ENCODE data around the gene CDC6.

CDC6 gene

DNA sequence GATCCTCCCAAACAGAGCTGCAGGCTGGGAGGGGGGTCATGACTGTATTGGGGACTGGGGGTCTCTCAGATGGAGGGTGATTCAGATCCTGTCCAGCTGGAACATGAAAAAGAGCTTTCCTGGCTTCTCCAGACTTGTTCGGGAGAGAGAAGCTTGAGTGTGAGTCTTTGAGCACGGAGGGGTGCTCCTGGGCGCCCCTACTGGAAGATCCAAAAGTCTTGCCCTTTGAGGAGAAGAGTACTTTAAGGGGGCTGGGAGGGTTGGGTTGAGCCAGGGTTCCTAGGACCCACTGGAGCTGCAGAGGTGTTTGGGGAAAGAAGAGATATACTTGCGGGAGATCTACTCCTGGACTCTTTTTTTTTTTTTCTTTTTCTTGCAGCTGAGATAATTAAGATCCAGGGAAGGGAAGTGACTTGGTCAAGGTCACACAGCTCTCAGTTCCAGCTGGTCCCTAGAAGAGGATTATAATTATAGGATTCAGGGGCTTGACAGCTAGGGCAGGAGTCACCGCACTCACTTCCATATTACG lies 29.7 kb downstream of the CDC6 start:
- Histone ChIP-seq H3K27me3 (ENCODE audit: control insufficient read depth in 1 of 2, insufficient read depth in 2 of 2, low read length in 2 of 2) (no peaks in the 10 kb centered on the region), H3K4me3 (ENCODE audit: low read depth in 1 of 2, low read length in 2 of 2) (peak overlapping the region; percentile 75 to 85), H3K36me3 (ENCODE audit: control insufficient read depth in 1 of 2, insufficient read depth in 2 of 2, low read length in 2 of 2) (no peaks in the 10 kb centered on the region), H3K9me3 (ENCODE audit: control insufficient read depth in 1 of 2, low read length in 2 of 2) (no peaks in the 10 kb centered on the region), H3K4me1 (ENCODE audit: control insufficient read depth in 1 of 2, insufficient read depth in 2 of 2, low read length in 2 of 2) (peaks cover 71 to 80% of the 10 kb centered on the region in 2 donors), H3K27ac (ENCODE audit: low read depth, low read length) (peak overlapping the region; percentile 61), H3K9ac (ENCODE audit: low read depth in 1 of 2, low read length in 2 of 2) (peak overlapping the region; percentile 56 to 76)

DNA sequence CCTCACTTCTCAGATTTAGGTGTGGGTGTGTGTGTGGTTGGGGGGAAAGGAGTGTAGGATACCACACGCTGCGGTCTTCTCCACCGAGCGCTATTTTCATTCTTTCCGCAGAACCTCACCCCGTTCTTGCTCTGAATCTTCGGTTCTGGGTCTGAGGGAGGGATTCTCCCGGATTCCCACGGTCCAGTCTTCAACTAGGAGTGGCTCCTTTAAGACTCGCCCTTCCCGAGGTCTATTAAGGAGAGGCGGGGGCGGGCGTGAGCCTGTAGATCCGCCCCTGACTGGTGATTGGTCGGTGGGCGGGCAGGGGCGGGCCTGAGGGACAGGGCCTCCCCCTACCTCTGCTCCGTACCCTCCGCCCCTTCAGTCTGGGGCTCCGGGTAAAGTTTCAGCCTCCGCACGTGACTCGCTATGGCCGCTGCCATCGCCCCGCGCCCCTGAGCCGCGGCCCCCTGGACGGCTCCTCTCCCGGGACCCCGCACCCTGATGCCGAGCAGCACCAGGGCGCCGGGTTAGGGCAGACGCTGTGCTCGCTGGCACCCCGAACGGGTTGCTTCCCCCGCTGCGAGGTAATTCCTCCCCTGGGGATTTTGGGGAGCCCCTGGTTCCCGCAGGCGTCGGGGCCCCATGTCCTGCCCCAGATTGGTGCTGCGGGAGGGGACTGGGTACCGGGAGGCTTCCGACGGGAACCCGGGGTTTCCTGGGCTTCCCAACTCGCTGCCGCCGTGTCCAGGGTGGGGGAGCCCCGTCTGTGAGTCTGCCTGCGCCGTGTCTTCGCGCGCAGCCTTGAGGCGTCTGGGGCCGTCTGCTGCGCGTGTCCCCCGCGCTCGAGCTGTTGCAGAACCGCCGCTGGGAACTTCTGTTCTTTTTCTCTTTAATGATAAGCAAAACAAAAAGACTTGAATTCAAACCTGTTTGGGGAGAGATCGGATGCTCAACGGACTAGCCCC lies 30.5 kb downstream of the CDC6 start:
- no peaks in the 10 kb centered on the region for H3K27me3 ChIP-seq (ENCODE audit: control insufficient read depth in 1 of 2, insufficient read depth in 2 of 2, low read length in 2 of 2)
- H3K4me1 ChIP-seq (ENCODE audit: control insufficient read depth in 1 of 2, insufficient read depth in 2 of 2, low read length in 2 of 2) = peaks cover 70 to 80% of the 10 kb centered on the region in 2 donors
- peak overlapping the region; percentile 74 to 81 for H3K9ac ChIP-seq (ENCODE audit: low read depth in 1 of 2, low read length in 2 of 2)
- H3K36me3 ChIP-seq (ENCODE audit: control insufficient read depth in 1 of 2, insufficient read depth in 2 of 2, low read length in 2 of 2) = no peaks in the 10 kb centered on the region
- no peaks in the 10 kb centered on the region for H3K9me3 ChIP-seq (ENCODE audit: control insufficient read depth in 1 of 2, low read length in 2 of 2)
- peak overlapping the region; percentile 71 for H3K27ac ChIP-seq (ENCODE audit: low read depth, low read length)
- peak overlapping the region; percentile 83 to 85 for H3K4me3 ChIP-seq (ENCODE audit: low read depth in 1 of 2, low read length in 2 of 2)

DNA sequence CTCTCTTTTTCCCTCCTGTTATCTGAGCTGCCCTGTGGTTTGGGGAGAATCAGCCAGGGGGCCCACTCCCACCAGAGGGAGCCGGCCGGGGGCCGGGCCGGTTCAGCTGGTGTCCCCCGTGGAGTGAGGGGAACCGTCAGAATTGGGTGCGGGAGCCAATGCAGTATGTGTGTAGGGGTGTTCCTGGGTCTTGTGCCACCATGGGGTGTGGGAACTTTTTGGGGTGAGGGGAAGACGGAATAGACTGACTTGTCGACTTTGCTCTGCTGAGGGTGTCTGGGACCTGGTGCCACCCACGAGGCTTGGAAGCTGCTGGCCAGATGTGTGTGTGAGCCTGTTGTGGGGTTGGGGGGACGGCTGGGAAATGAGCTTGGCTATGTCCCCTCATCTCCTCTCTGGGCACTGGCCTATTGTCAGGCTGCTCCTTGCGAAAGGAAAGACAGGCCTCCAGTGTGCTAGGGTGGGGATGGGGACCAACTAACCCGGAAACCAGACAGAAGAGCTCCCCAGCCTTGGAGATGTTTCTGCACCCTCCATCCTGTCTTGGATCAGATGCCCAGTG lies 31.2 kb downstream of the CDC6 start:
- Histone ChIP-seq H3K4me1 (ENCODE audit: control insufficient read depth in 1 of 2, insufficient read depth in 2 of 2, low read length in 2 of 2) (peaks cover 77 to 80% of the 10 kb centered on the region in 2 donors), H3K36me3 (ENCODE audit: control insufficient read depth in 1 of 2, insufficient read depth in 2 of 2, low read length in 2 of 2) (no peaks in the 10 kb centered on the region), H3K27ac (ENCODE audit: low read depth, low read length) (no peak overlapping the region), H3K4me3 (ENCODE audit: low read depth in 1 of 2, low read length in 2 of 2) (peak overlapping the region; percentile 83 to 85), H3K9ac (ENCODE audit: low read depth in 1 of 2, low read length in 2 of 2) (peak overlapping the region; percentile 74 to 81), H3K9me3 (ENCODE audit: control insufficient read depth in 1 of 2, low read length in 2 of 2) (no peaks in the 10 kb centered on the region), H3K27me3 (ENCODE audit: control insufficient read depth in 1 of 2, insufficient read depth in 2 of 2, low read length in 2 of 2) (no peaks in the 10 kb centered on the region)

DNA sequence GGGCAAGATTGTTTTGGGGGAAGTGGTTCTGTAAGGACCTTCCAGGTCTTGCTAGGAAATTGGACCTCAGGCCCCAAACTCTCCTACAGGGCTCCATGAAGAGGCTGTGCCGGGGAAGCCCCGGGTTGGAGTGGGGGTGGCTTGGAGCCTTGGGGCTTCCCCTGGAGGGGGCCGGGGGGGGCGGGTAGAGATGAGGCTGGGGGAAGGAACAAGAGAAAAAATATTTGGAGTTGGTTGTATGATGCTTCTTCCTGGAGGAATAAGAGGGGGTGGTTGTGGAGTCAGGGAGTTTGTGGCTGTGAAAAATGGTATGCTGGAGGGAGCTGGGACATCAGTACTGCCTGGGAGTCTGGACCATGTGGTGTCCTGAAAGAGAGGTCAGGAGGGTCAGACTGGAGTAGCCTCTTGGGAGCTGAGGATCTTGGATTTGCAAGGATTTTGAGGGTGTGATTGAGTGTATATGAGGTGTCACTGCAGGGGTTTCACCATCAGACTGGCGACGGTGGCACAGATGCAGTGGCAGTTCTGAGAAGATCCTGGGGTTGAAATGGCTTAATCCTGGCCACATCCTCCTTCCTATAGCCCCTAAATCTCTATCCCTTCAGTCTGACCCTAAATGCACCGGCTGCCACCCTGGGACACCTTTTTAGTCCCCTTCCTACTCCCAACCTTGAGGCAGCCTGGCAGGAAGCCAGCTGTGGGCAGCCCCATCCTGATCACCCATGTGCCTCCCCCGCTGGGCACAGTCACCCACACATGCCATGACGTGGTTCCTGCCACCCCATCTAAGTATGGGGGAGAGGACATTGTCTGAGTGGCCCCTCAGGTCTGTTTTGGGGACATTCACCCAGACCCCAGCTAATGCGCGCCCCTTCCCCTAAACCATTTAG lies 32.2 kb downstream of the CDC6 start:
- Histone ChIP-seq H3K36me3 (ENCODE audit: control insufficient read depth in 1 of 2, insufficient read depth in 2 of 2, low read length in 2 of 2) (no peaks in the 10 kb centered on the region), H3K9me3 (ENCODE audit: control insufficient read depth in 1 of 2, low read length in 2 of 2) (no peaks in the 10 kb centered on the region), H3K9ac (ENCODE audit: low read depth in 1 of 2, low read length in 2 of 2) (peak overlapping the region; percentile 2 to 18), H3K27me3 (ENCODE audit: control insufficient read depth in 1 of 2, insufficient read depth in 2 of 2, low read length in 2 of 2) (no peaks in the 10 kb centered on the region), H3K27ac (ENCODE audit: low read depth, low read length) (no peak overlapping the region), H3K4me1 (ENCODE audit: control insufficient read depth in 1 of 2, insufficient read depth in 2 of 2, low read length in 2 of 2) (peaks cover 81 to 83% of the 10 kb centered on the region in 2 donors), H3K4me3 (ENCODE audit: low read depth in 1 of 2, low read length in 2 of 2) (peak overlapping the region; percentile 79 to 85)

DNA sequence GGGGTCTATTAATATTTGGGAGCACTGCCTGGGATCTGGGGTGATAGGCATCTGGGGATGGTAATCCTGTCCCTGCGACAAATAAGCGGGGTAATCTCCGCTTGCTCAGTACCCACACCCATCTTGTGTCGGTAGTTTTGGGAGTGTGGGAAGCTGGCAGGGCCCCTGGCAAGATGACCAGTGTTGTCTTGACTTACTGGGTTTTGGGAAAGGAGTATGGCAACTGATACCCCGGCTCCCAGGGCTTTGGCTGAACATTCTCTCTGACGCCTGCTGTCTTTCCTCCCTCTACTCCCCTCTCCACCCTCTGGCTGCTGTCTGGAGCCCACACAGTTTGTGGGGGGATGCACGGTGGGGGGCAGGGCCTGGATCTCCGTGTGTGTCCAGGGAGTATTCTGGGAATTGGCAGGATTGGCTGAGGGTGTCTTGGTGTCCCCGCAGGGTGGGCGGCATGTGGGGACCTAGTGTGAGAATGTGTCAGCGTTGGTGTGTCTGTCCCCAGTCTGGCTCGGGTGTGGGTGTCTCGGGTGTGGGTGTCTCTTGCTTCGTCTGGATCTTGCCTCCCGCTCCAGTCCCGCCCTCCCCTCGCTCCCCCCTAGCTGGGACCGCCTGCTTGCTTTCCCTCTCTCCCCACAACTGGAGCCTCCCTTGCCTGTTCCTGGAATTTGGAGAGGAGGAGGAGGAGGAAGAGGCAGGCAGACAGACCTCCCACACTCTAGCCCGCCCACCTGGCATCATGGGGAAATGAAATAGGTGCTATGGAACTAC lies 33.3 kb downstream of the CDC6 start:
- Histone ChIP-seq H3K4me3 (ENCODE audit: low read depth in 1 of 2, low read length in 2 of 2) (peak overlapping the region; percentile 79 to 85), H3K4me1 (ENCODE audit: control insufficient read depth in 1 of 2, insufficient read depth in 2 of 2, low read length in 2 of 2) (peaks cover 80 to 83% of the 10 kb centered on the region in 2 donors), H3K9me3 (ENCODE audit: control insufficient read depth in 1 of 2, low read length in 2 of 2) (no peaks in the 10 kb centered on the region), H3K9ac (ENCODE audit: low read depth in 1 of 2, low read length in 2 of 2) (peak overlapping the region; percentile 18 to 45), H3K36me3 (ENCODE audit: control insufficient read depth in 1 of 2, insufficient read depth in 2 of 2, low read length in 2 of 2) (no peaks in the 10 kb centered on the region), H3K27me3 (ENCODE audit: control insufficient read depth in 1 of 2, insufficient read depth in 2 of 2, low read length in 2 of 2) (no peaks in the 10 kb centered on the region), H3K27ac (ENCODE audit: low read depth, low read length) (peak overlapping the region; percentile 55)

DNA sequence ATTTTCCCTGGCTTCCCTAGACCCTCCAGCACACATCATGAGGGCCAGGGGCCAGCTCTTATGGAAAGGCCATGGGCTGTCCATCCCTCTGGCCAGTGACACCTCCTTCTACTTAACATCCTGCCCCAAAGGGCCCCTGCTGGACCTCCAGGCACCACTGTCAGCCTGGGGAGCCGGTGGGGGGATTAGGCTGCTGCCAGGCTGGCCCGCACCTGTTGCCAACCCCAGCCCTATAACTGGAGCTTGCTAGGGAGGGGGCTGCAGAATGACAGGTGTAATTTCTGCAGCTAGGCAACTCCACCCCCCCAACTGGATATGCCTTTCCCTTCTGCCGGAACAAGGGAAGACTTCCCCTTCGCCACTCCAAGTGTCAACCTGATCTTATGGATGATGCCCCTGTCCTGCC lies 33.8 kb downstream of the CDC6 start:
- Histone ChIP-seq H3K4me3 (ENCODE audit: low read depth in 1 of 2, low read length in 2 of 2) (peak overlapping the region; percentile 79 to 85), H3K36me3 (ENCODE audit: control insufficient read depth in 1 of 2, insufficient read depth in 2 of 2, low read length in 2 of 2) (no peaks in the 10 kb centered on the region), H3K9ac (ENCODE audit: low read depth in 1 of 2, low read length in 2 of 2) (peak overlapping the region; percentile 45 to 70), H3K27ac (ENCODE audit: low read depth, low read length) (peak overlapping the region; percentile 55), H3K9me3 (ENCODE audit: control insufficient read depth in 1 of 2, low read length in 2 of 2) (no peaks in the 10 kb centered on the region), H3K4me1 (ENCODE audit: control insufficient read depth in 1 of 2, insufficient read depth in 2 of 2, low read length in 2 of 2) (peaks cover 80 to 83% of the 10 kb centered on the region in 2 donors), H3K27me3 (ENCODE audit: control insufficient read depth in 1 of 2, insufficient read depth in 2 of 2, low read length in 2 of 2) (no peaks in the 10 kb centered on the region)

DNA sequence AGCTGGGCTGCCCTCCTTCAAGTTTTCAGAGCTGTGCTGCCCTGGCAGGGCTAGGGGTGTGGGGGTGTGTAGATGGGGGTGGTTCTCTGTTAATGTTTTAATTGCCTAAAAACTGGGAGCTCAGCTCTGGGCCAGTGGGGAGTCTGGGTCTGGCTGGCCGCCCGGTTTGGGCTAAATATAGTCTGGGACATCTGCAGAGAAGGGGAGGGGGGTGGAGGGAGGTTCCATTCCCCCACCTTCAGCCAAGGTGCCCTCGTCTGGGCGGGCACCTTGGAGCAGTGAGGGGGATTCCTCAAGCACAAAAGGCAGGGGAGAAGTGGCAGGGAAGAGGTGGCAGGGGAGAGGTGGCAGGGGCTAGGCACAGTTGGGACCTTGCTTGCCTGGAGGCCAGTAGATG lies 34.3 kb downstream of the CDC6 start:
- Histone ChIP-seq H3K9me3 (ENCODE audit: control insufficient read depth in 1 of 2, low read length in 2 of 2) (no peaks in the 10 kb centered on the region), H3K27ac (ENCODE audit: low read depth, low read length) (peak overlapping the region; percentile 79), H3K27me3 (ENCODE audit: control insufficient read depth in 1 of 2, insufficient read depth in 2 of 2, low read length in 2 of 2) (no peaks in the 10 kb centered on the region), H3K4me1 (ENCODE audit: control insufficient read depth in 1 of 2, insufficient read depth in 2 of 2, low read length in 2 of 2) (peaks cover 81 to 84% of the 10 kb centered on the region in 2 donors), H3K9ac (ENCODE audit: low read depth in 1 of 2, low read length in 2 of 2) (peak overlapping the region; percentile 64 to 70), H3K4me3 (ENCODE audit: low read depth in 1 of 2, low read length in 2 of 2) (peak overlapping the region; percentile 79 to 85), H3K36me3 (ENCODE audit: control insufficient read depth in 1 of 2, insufficient read depth in 2 of 2, low read length in 2 of 2) (no peaks in the 10 kb centered on the region)

DNA sequence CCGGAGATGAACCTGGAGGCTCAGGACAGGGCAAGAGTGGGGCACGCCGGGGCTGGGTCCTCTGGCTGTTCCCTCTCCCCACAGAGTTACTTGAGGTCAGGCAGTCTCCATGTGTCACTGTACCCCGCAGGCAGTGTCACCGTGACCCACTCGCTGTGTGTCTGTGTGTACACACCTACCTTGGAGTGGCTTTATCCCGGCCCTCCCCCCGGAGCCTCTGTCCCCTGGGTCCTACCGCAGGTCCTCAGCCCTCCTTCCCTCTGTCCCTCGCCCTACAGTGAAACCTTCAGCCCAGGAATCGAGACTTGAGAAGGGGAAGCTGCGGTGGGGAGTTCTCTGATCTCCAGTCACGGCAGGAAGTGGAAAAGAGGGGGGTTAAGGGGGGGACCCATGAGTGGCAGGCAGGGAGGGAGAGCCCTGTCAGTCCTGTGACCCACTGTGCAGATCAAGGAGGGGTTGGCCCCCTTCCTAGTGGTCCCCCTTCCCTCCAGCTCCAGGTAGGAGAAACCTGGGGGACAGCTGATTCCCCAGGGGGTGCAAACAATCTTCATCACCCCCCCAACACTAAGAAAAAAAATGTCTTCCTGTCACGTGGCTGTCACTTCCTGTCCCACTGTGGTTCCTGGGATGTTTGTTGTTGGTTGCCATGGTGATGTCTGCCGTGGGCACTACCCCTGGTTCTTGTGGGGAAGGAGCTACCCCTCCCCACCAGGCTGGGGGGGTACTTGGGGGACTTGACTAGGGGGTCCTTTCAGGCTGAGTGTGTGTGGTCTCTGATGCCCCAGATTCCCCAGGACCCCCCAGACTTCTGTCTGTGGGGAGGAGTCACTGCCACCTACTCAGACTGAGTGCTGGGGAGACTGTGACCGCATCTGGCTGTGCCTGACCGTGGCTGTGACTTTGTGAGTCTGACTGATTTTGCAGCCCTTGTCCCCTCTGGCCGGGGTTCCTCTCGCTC lies 35.0 kb downstream of the CDC6 start:
- H3K27me3 ChIP-seq (ENCODE audit: control insufficient read depth in 1 of 2, insufficient read depth in 2 of 2, low read length in 2 of 2) = no peaks in the 10 kb centered on the region
- peaks cover 81 to 84% of the 10 kb centered on the region in 2 donors for H3K4me1 ChIP-seq (ENCODE audit: control insufficient read depth in 1 of 2, insufficient read depth in 2 of 2, low read length in 2 of 2)
- H3K4me3 ChIP-seq (ENCODE audit: low read depth in 1 of 2, low read length in 2 of 2) = peak overlapping the region; percentile 79 to 85
- H3K9me3 ChIP-seq (ENCODE audit: control insufficient read depth in 1 of 2, low read length in 2 of 2) = no peaks in the 10 kb centered on the region
- peak overlapping the region; percentile 79 for H3K27ac ChIP-seq (ENCODE audit: low read depth, low read length)
- H3K36me3 ChIP-seq (ENCODE audit: control insufficient read depth in 1 of 2, insufficient read depth in 2 of 2, low read length in 2 of 2) = no peaks in the 10 kb centered on the region
- H3K9ac ChIP-seq (ENCODE audit: low read depth in 1 of 2, low read length in 2 of 2) = peak overlapping the region; percentile 64 to 70

Data from duodenal mucosa (tissue), 2 donors.